ENCODE data around the gene ACKR2. TPM values are rescaled to one million over a fixed set of nuclear protein-coding genes. Genes with fewer than 3 reads are reported as not detected.

ACKR2 gene
- total RNA-seq, 4 donors from 2014 or later = 5.6 to 15.3 (median 10.7) TPM

DNA sequence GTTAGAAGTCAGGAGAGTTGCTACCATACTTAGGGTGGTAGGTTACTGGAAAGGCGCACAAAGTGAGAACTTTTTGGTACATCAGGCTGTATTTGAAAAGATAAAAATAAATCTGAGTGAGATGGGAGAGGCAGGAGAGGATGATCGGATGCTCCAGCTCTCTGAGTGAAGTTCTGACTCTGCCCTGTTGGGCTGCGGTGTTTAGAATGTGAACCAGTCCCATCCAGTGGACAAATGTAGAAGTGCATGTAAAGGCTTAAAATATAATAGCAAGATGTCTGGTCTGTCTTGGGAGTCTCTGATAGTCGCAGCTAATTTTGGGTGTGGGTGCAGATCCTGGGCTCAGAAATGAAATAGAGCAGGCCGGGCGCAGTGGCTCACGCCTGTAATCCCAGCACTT is 30.4 kb downstream of the ACKR2 start:
- H3K36me3 ChIP-seq = no peaks in the 10 kb centered on the region
- DNase-seq = peak; percentile 32 to 46
- TF ChIP-seq POLR2A (IDR thresholded peaks at IDR 0.05) = no peak
- TF ChIP-seq, protein P1, sequence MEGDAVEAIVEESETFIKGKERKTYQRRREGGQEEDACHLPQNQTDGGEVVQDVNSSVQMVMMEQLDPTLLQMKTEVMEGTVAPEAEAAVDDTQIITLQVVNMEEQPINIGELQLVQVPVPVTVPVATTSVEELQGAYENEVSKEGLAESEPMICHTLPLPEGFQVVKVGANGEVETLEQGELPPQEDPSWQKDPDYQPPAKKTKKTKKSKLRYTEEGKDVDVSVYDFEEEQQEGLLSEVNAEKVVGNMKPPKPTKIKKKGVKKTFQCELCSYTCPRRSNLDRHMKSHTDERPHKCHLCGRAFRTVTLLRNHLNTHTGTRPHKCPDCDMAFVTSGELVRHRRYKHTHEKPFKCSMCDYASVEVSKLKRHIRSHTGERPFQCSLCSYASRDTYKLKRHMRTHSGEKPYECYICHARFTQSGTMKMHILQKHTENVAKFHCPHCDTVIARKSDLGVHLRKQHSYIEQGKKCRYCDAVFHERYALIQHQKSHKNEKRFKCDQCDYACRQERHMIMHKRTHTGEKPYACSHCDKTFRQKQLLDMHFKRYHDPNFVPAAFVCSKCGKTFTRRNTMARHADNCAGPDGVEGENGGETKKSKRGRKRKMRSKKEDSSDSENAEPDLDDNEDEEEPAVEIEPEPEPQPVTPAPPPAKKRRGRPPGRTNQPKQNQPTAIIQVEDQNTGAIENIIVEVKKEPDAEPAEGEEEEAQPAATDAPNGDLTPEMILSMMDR (IDR thresholded peaks at IDR 0.05) = peak; percentile 50 to 96 (median 83)
- H3K4me1 ChIP-seq = peaks cover 4 to 5% of the 10 kb centered on the region in 2 donors
- intact Hi-C loops (cut with DNase I) = loop anchor here (5.0 kb wide), 1 partner anchor 57 kb away; no protein-coding TSS in a partner anchor
- no peaks in the 10 kb centered on the region for H3K27me3 ChIP-seq
- H3K9me3 ChIP-seq = no peaks in the 10 kb centered on the region
- H3K27ac ChIP-seq = no peak overlapping the region
- 40% methylated on average over 7 of the region's 7 CpGs for whole genome bisulfite sequencing, 2 donors
- no peak overlapping the region for H3K4me3 ChIP-seq (replicated peaks in 1 of 3)

DNA sequence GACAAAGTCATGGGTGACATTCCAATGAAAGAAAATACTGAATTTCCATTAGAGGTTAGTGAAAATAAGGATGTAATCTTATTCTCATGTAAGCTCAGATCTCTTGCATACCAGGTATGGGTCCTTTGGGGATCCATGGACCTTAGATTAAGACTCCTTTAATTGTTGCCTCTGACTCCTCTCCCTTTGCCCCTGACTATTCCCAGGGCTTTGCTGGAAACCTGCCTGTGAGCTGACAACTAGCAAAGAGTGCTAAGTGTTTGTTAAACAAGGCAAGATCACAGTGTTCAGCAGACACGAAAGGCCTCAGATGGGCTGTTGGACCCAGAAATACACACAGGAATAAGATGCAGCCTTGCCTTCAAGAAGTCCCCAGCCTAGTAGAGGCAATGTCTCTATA is 32.1 kb downstream of the ACKR2 start:
- H3K9me3 ChIP-seq = no peaks in the 10 kb centered on the region
- no peak for DNase-seq
- no peaks in the 10 kb centered on the region for H3K27me3 ChIP-seq
- H3K4me3 ChIP-seq (replicated peaks in 1 of 3) = no peak overlapping the region
- peaks cover 5 to 8% of the 10 kb centered on the region in 2 donors for H3K4me1 ChIP-seq
- intact Hi-C loops (cut with DNase I) = no loop called here
- H3K36me3 ChIP-seq = no peaks in the 10 kb centered on the region
- no peak overlapping the region for H3K27ac ChIP-seq
- TF ChIP-seq, protein P1 (IDR thresholded peaks at IDR 0.05) = no peak
- no peak for TF ChIP-seq POLR2A (IDR thresholded peaks at IDR 0.05)
- WGBS, 2 donors = 73 to 82% methylated on average over 1 of the region's 1 CpG

DNA sequence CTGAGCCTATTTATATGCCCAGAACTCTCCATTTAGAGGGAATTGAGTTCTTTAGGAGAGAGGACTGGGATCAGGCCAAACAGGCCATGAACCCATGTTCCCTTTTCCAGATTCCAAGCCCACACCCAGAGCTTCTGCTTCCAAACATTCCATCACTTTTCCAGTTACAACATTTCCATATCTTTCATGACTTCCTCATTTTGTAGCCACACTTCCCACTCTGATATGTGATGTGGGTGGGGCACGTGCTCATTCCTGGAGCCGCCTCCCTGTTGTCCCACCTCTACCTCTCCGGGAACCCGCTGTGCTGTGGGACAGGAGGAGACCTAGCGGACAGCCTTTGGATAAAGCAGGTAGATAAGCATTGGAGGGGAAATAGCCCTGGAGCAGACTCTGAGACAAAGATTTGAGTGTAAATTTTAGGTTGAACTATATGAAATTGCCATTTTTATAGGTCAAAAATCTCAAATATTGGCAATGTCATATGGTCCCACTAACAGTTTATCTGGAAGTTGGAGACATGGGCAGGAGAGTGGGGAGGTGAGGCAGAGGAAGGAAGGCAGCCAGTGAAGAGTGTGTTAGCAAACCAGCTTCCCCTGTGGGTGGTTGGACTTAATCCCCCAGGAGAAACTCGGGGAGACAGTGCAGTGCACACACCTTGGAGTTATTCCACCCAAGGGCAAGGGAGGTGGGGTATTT is 34.6 kb downstream of the ACKR2 start:
- peak; percentile 28 to 29 for DNase-seq
- no peak for TF ChIP-seq POLR2A (IDR thresholded peaks at IDR 0.05)
- TF ChIP-seq, protein P1 (IDR thresholded peaks at IDR 0.05) = no peak
- no peaks in the 10 kb centered on the region for H3K9me3 ChIP-seq
- peaks cover 5 to 21% of the 10 kb centered on the region in 2 donors for H3K4me1 ChIP-seq
- H3K27me3 ChIP-seq = no peaks in the 10 kb centered on the region
- WGBS, 2 donors = 67 to 70% methylated on average over 6 of the region's 6 CpGs
- no peaks in the 10 kb centered on the region for H3K36me3 ChIP-seq
- peak overlapping the region in 2 of 3 donors; percentile 68 to 74 for H3K27ac ChIP-seq
- intact Hi-C loops (cut with DNase I) = no loop called here
- H3K4me3 ChIP-seq (replicated peaks in 1 of 3) = no peak overlapping the region

DNA sequence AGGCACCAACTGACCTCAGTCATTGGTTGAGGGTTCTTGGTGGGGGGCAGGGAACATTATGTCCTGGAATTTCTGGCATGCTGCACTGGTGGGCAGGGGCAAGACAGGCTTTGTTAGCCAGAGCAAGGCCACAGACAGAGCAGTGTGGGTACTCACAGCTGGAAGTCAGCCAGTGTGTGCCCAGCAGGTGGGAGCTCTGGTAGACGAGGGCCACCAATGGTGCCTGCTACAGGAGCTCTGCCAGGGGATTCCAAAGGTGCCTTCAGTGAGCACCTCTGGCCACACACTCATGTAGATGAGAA is 35.1 kb downstream of the ACKR2 start:
- no peaks in the 10 kb centered on the region for H3K36me3 ChIP-seq
- H3K9me3 ChIP-seq = no peaks in the 10 kb centered on the region
- no peak overlapping the region for H3K4me3 ChIP-seq (replicated peaks in 1 of 3)
- H3K27me3 ChIP-seq = no peaks in the 10 kb centered on the region
- 53 to 86% methylated on average over 1 of the region's 1 CpG for WGBS, 2 donors
- TF ChIP-seq, protein P1 (IDR thresholded peaks at IDR 0.05) = no peak
- no peak for TF ChIP-seq POLR2A (IDR thresholded peaks at IDR 0.05)
- DNase-seq = peak in 1 of 2 donors; percentile 8
- intact Hi-C loops (cut with DNase I) = no loop called here
- peak overlapping the region in 2 of 3 donors; percentile 68 to 74 for H3K27ac ChIP-seq
- peaks cover 5 to 21% of the 10 kb centered on the region in 2 donors for H3K4me1 ChIP-seq

DNA sequence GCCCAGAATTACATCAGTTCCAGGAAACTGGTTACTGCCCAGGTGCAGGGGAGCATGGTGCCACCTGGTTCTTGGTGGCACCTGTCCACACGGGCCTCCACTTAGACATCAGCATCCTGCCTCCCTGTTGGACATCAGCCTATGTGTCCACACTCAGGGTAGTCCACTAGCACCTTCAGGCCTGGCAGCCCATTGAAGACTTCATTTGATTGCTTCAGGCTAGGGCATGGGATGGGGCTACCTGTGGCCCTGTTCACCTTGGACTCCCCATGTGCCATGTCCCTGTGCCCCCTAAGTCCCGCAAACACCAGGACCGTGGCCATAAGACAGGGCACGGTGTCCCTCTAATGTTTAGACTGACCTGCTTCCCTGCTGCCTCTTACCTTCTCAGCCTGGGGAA is 35.6 kb downstream of the ACKR2 start:
- Histone ChIP-seq H3K27ac (peak overlapping the region in 2 of 3 donors; percentile 68 to 74), H3K4me1 (peaks cover 5 to 21% of the 10 kb centered on the region in 2 donors), H3K27me3 (no peaks in the 10 kb centered on the region)

More for the DNA sequence above, 35.6 kb downstream of the ACKR2 start:
- Histone ChIP-seq H3K36me3 (no peaks in the 10 kb centered on the region), H3K4me3 (replicated peaks in 1 of 3) (no peak overlapping the region), H3K9me3 (no peaks in the 10 kb centered on the region)
- 81 to 95% methylated on average over 4 of the region's 4 CpGs for WGBS, 2 donors
- no peak for DNase-seq
- TF ChIP-seq, protein P1 (IDR thresholded peaks at IDR 0.05) = no peak
- no peak for TF ChIP-seq POLR2A (IDR thresholded peaks at IDR 0.05)
- intact Hi-C loops (cut with DNase I) = no loop called here

Measured in thyroid gland (tissue), 4 donors.